ENCODE measurements around the gene CDH4. TPM values are rescaled to one million over a fixed set of nuclear protein-coding genes. Genes with fewer than 3 reads are reported as not detected.

Gene CDH4
- total RNA-seq, 1 experiment from 2014 or later, result not detected

DNA sequence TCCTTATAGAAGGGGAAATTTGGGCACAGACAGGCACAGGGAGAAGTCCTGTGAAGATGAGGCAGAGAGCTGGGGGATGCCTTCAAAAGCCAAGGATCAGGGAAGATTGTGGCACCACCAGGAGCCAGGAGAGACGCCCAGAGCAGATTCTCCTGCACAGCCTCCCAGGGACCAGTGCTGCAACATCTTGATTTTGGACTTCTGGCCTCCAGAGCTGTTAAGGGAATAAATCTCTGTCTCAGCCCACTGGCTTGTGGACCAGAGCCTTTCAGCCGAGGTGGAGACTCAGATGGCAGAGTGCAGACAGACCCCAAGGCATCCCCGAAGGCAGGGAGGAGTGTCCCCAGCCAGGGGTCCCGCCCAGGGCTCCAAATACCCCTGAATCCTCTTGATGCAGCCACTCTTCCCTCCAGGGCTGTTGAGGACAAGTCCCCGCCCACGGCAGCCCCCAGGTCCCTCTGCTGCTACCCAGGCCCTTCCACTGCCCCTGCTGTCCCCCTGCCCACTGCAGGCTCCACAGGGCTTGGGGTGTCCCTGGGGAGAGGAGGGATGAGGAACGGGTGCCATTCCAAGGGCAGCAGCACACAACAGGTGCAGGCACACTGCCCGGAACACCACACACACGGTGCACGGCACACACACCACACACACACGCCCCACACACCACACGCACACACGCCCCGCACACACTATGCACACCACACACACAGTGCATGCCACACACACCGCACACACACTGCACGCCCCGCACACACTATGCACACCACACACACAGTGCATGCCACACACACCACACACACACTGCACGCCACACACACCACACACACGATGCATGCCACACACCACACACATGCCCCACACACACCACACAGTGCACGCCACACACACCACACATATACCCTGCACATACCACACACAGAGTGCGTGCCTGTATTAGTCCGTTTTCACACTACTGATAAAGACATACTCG lies 502.2 kb downstream of the CDH4 start:
- CTCF ChIA-PET, result no interaction called here
- H2AFZ ChIP-seq, result no peak overlapping the region
- H4K20me1 ChIP-seq (ENCODE audit: insufficient read depth), result no peaks in the 10 kb centered on the region
- H3K9me2 ChIP-seq (ENCODE audit: insufficient read depth), result no peaks in the 10 kb centered on the region
- POLR2A ChIA-PET (ENCODE audit: unreplicated experiment), result no interaction called here
- no peak overlapping the region for H3K4me3 ChIP-seq
- no TSS peak for BruUV-seq (replicated peaks)
- no peaks in the 10 kb centered on the region for H3K36me3 ChIP-seq (ENCODE audit: low read depth)
- H3K79me2 ChIP-seq (ENCODE audit: low read depth), result no peaks in the 10 kb centered on the region
- intact Hi-C loops (cut with micrococcal nuclease; ENCODE audit: unreplicated experiment), result no loop called here
- H3K4me1 ChIP-seq (replicated peaks; ENCODE audit: insufficient read depth), result no peaks in the 10 kb centered on the region
- no peaks in the 10 kb centered on the region; the same call in 1 of the 2 replicates for H3K9me3 ChIP-seq (ENCODE audit: insufficient read depth, low read depth)
- H3K4me2 ChIP-seq, result no peak overlapping the region
- TF ChIP-seq, protein P1, sequence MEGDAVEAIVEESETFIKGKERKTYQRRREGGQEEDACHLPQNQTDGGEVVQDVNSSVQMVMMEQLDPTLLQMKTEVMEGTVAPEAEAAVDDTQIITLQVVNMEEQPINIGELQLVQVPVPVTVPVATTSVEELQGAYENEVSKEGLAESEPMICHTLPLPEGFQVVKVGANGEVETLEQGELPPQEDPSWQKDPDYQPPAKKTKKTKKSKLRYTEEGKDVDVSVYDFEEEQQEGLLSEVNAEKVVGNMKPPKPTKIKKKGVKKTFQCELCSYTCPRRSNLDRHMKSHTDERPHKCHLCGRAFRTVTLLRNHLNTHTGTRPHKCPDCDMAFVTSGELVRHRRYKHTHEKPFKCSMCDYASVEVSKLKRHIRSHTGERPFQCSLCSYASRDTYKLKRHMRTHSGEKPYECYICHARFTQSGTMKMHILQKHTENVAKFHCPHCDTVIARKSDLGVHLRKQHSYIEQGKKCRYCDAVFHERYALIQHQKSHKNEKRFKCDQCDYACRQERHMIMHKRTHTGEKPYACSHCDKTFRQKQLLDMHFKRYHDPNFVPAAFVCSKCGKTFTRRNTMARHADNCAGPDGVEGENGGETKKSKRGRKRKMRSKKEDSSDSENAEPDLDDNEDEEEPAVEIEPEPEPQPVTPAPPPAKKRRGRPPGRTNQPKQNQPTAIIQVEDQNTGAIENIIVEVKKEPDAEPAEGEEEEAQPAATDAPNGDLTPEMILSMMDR (conservative IDR thresholded peaks at IDR 0.05), result no peak
- no peak for DNase-seq
- no peak overlapping the region for H3K27ac ChIP-seq
- no peaks in the 10 kb centered on the region for H3F3A ChIP-seq (ENCODE audit: insufficient read depth, low read depth)
- peaks cover 71% of the 10 kb centered on the region for H3K27me3 ChIP-seq (ENCODE audit: insufficient read depth, low read depth)

DNA sequence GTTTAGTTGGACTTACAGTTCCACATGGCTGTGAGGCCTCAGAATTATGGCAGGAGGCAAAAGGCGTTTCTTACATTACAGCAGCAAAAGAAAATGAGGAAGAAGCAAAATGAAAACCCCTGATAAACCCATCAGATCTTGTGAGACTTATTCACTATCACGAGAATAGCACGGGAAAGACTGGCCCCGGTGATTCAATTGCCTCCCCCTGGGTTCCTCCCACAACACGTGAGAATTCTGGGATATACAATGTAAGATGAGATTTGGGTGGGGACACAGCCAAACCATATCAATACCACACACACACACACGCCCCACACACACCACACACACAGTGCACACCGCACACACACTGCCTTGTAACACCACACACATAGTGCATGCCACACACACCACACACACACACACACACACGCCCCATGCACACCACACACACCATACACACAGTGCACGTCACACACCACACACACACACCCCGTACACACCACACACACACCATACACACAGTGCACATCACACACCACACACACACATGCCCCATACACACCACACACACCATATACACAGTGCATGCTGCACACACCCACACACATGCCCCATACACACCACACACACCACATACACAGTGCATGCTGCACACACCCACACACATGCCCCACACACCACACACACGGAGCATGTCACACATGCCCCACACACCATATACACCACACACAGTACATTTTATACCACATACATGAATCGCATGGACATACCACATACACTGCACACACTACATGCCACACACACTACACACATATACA lies 503.1 kb downstream of the CDH4 start:
- intact Hi-C loops (cut with micrococcal nuclease; ENCODE audit: unreplicated experiment), result no loop called here

More for the DNA sequence above, 503.1 kb downstream of the CDH4 start:
- H3K9me2 ChIP-seq (ENCODE audit: insufficient read depth), result no peaks in the 10 kb centered on the region
- no peaks in the 10 kb centered on the region for H3K79me2 ChIP-seq (ENCODE audit: low read depth)
- H2AFZ ChIP-seq, result no peak overlapping the region
- no peaks in the 10 kb centered on the region for H3K36me3 ChIP-seq (ENCODE audit: low read depth)
- DNase-seq, result no peak
- no peak overlapping the region for H3K4me2 ChIP-seq
- H3F3A ChIP-seq (ENCODE audit: insufficient read depth, low read depth), result no peaks in the 10 kb centered on the region
- no peak overlapping the region for H3K27ac ChIP-seq
- no peaks in the 10 kb centered on the region for H3K4me1 ChIP-seq (replicated peaks; ENCODE audit: insufficient read depth)
- no TSS peak for BruUV-seq (replicated peaks)
- ChIA-PET POLR2A (ENCODE audit: unreplicated experiment) (no interaction called here), CTCF (no interaction called here)
- H4K20me1 ChIP-seq (ENCODE audit: insufficient read depth), result no peaks in the 10 kb centered on the region
- H3K4me3 ChIP-seq, result no peak overlapping the region
- peaks cover 77% of the 10 kb centered on the region for H3K27me3 ChIP-seq (ENCODE audit: insufficient read depth, low read depth)
- TF ChIP-seq EZH2 (IDR thresholded peaks at IDR 0.05; ENCODE audit: low read depth), result no peak
- TF ChIP-seq, protein P1 (conservative IDR thresholded peaks at IDR 0.05), result no peak
- no peaks in the 10 kb centered on the region for H3K9me3 ChIP-seq (ENCODE audit: insufficient read depth, low read depth)
